Caco-2 (cell line): Measurements from ENCODE around the gene NFKB1. TPM values are rescaled to one million over a fixed set of nuclear protein-coding genes. Genes with fewer than 3 reads are reported as not detected.

Experiments used
- BruUV-seq: library from RNA; stranded (reverse); fragments of 400-500 nt; replicated peaks from 2 replicates; lab custom pipeline; 2021; lab: Mats Ljungman, UMichigan
- CTCF ChIA-PET: fragments of 300-600 bp; sonication (Branson Sonifier 250); formaldehyde crosslinking; loops from one replicate; lab custom pipeline; 2022; ENCODE audit warnings: antibody characterized with exemption; lab: Charles Lee
- POLR2A ChIA-PET: fragments of 300-600 bp; sonication (Branson Sonifier 250); formaldehyde crosslinking; loops from one replicate; lab custom pipeline; 2022; ENCODE audit warnings: antibody characterized with exemption; lab: Charles Lee
- DNase-seq, 2 experiments: peaks; one replicate each; pipeline versions ENCODE4 v3.0.0 to v3.0.0-alpha.2; 2020 to 2022
- H3K27me3 ChIP-seq: replicated peaks from 2 replicates; pipeline ENCODE4 v1.6.0; 2011; ENCODE audit warnings: low read length; ENCODE audit not compliant: control insufficient read depth, insufficient read depth
- H3K36me3 ChIP-seq: 2 replicates; pipeline ENCODE4 v1.5.1; 2011; ENCODE audit warnings: low read length; ENCODE audit not compliant: control insufficient read depth, insufficient read depth
- H3K4me1 ChIP-seq: fragments of 250-450 bp; sonication (Bioruptor Pico); 2 replicates; pipeline ENCODE4 v1.5.1; 2020; ENCODE audit warnings: mild to moderate bottlenecking
- H3K4me3 ChIP-seq: 2 replicates; pipeline ENCODE4 v1.5.1; 2011; ENCODE audit warnings: low read depth, mild to moderate bottlenecking, control low read depth, low read length
- H3K9me3 ChIP-seq: fragments of 250-450 bp; sonication (Bioruptor Pico); 2 replicates; pipeline ENCODE4 v1.5.1; 2020; ENCODE audit warnings: mild to moderate bottlenecking, moderate library complexity
- H3K27ac Mint-ChIP-seq: one replicate; pipeline ENCODE4 v1.8.0; 2022; ENCODE audit warnings: mixed read lengths; ENCODE audit not compliant: unreplicated experiment
- H3K27me3 Mint-ChIP-seq: one replicate; pipeline ENCODE4 v1.8.0; 2022; ENCODE audit warnings: mixed read lengths; ENCODE audit not compliant: insufficient read depth, unreplicated experiment
- H3K36me3 Mint-ChIP-seq: one replicate; pipeline ENCODE4 v1.8.0; 2022; ENCODE audit warnings: mild to moderate bottlenecking, mixed read lengths; ENCODE audit not compliant: insufficient read depth, unreplicated experiment
- H3K4me1 Mint-ChIP-seq: one replicate; pipeline ENCODE4 v1.8.0; 2022; ENCODE audit warnings: low read depth, mixed read lengths; ENCODE audit not compliant: unreplicated experiment
- H3K4me3 Mint-ChIP-seq: one replicate; pipeline ENCODE4 v1.8.0; 2022; ENCODE audit warnings: mild to moderate bottlenecking, moderate library complexity, mixed read lengths; ENCODE audit not compliant: unreplicated experiment
- H3K9me3 Mint-ChIP-seq: one replicate; pipeline ENCODE4 v1.8.0; 2022; ENCODE audit warnings: mixed read lengths; ENCODE audit not compliant: unreplicated experiment
- intact Hi-C: fragments of 100-400 bp; cut with micrococcal nuclease; formaldehyde crosslinking; loops from one replicate; pipeline ENCODE4 v1.10.0; 2022; ENCODE audit not compliant: unreplicated experiment
- total RNA-seq: library from RNA; stranded (reverse); gene quantifications from 2 replicates; pipeline ENCODE4 v1.2.3, GENCODE V29; 2022
- TF ChIP-seq, protein P1 (sequence below), 2 experiments: fragments of 200-600 bp in 1 of 2; IDR thresholded peaks; 1 replicate in 1 of 2; 2 replicates in 1 of 2; pipeline versions ENCODE4 v1.5.1 to v1.8.0; 2011 to 2022; ENCODE audit warnings: antibody characterized with exemption in 1 of 2, control low read depth in 1 of 2, inconsistent platforms in 1 of 2, low read depth in 1 of 2, low read length in 1 of 2, mild to moderate bottlenecking in 1 of 2, moderate library complexity in 1 of 2; ENCODE audit not compliant: insufficient read depth in 1 of 2, severe bottlenecking in 1 of 2, unreplicated experiment in 1 of 2

The NFKB1 gene
- total RNA-seq, 1 experiment from 2014 or later, result 33.0 TPM

DNA sequence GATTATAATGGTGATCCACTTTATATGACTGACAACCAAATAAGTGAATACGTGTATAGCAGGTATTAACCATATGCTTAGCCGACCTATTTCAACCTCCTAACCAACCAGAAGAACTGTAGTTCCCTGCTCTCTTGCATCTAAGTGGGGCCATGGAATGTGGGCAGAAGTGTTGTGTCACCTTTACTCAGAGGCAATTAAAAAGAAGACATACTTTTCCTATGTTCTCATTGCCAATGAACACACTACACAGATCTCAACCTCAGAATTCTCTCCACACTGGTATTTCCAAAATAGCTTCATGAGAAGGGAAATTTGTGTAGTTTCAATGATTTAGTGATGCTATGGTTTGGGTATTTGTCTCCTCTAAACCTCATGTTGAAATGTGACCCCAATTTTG lies 3.2 kb upstream of the NFKB1 start:
- Histone ChIP-seq H3K9me3 (no peaks in the 10 kb centered on the region), H3K27me3 (no peaks in the 10 kb centered on the region), H3K4me1 (no peaks in the 10 kb centered on the region), H3K4me3 (no peak overlapping the region), H3K36me3 (no peaks in the 10 kb centered on the region)
- TF ChIP-seq, protein P1, sequence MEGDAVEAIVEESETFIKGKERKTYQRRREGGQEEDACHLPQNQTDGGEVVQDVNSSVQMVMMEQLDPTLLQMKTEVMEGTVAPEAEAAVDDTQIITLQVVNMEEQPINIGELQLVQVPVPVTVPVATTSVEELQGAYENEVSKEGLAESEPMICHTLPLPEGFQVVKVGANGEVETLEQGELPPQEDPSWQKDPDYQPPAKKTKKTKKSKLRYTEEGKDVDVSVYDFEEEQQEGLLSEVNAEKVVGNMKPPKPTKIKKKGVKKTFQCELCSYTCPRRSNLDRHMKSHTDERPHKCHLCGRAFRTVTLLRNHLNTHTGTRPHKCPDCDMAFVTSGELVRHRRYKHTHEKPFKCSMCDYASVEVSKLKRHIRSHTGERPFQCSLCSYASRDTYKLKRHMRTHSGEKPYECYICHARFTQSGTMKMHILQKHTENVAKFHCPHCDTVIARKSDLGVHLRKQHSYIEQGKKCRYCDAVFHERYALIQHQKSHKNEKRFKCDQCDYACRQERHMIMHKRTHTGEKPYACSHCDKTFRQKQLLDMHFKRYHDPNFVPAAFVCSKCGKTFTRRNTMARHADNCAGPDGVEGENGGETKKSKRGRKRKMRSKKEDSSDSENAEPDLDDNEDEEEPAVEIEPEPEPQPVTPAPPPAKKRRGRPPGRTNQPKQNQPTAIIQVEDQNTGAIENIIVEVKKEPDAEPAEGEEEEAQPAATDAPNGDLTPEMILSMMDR (IDR thresholded peaks at IDR 0.05; ENCODE audit: insufficient read depth in 1 of 2, low read depth in 1 of 2, low read length in 1 of 2, severe bottlenecking in 1 of 2, unreplicated experiment in 1 of 2), result no peak
- DNase-seq, result no peak
- H3K27me3 Mint-ChIP-seq, result no peaks in the 10 kb centered on the region
- POLR2A ChIA-PET, result no interaction called here
- no peak overlapping the region for H3K4me3 Mint-ChIP-seq
- no peaks in the 10 kb centered on the region for H3K9me3 Mint-ChIP-seq
- BruUV-seq, result no TSS peak
- peaks cover 16% of the 10 kb centered on the region for H3K4me1 Mint-ChIP-seq
- H3K36me3 Mint-ChIP-seq, result peaks cover 10% of the 10 kb centered on the region
- CTCF ChIA-PET, result no interaction called here
- no peak overlapping the region for H3K27ac Mint-ChIP-seq
- intact Hi-C loops, result no loop called here

DNA sequence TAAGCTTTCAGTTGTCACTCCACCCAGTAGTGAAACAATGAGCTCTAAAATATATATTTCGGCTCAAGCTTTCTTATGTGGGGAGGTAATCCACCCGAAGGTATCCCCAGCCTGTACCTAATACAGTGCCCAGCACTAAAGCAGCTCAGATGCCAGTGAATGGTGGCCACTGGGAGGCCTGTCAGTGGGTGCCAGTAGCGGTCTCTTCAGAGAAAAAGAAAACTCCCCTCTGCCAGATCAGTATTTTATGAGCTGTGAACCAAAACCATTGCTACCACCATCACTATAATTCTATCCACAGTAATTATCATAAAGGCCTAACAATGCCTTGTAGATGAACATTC lies 835 bp upstream of the NFKB1 start:
- TF ChIP-seq, protein P1 (IDR thresholded peaks at IDR 0.05; ENCODE audit: insufficient read depth in 1 of 2, low read depth in 1 of 2, low read length in 1 of 2, severe bottlenecking in 1 of 2, unreplicated experiment in 1 of 2), result no peak
- Histone ChIP-seq H3K4me1 (peaks cover 18% of the 10 kb centered on the region; the same call in 1 of the 2 replicates), H3K9me3 (no peaks in the 10 kb centered on the region), H3K27me3 (no peaks in the 10 kb centered on the region), H3K36me3 (no peaks in the 10 kb centered on the region), H3K4me3 (peak overlapping the region; percentile 72)
- H3K4me1 Mint-ChIP-seq, result peaks cover 31% of the 10 kb centered on the region
- H3K4me3 Mint-ChIP-seq, result peak overlapping the region; percentile 95
- peak in 1 of 2 experiments; percentile 8 for DNase-seq
- H3K27me3 Mint-ChIP-seq, result no peaks in the 10 kb centered on the region
- CTCF ChIA-PET, result interaction anchor here (0.6 to 1.0 kb wide), 3 partner anchors 91 to 243 kb away, joined by 3 read pairs; no protein-coding TSS in a partner anchor
- intact Hi-C loops, result loop anchor here (1.0 to 10.0 kb wide), 4 partner anchors 50 to 156 kb away; partner anchors contain the start of gene SLC39A8
- peaks cover 10% of the 10 kb centered on the region for H3K36me3 Mint-ChIP-seq
- no TSS peak for BruUV-seq
- peak overlapping the region; percentile 96 for H3K27ac Mint-ChIP-seq
- POLR2A ChIA-PET, result no interaction called here
- H3K9me3 Mint-ChIP-seq, result no peaks in the 10 kb centered on the region

DNA sequence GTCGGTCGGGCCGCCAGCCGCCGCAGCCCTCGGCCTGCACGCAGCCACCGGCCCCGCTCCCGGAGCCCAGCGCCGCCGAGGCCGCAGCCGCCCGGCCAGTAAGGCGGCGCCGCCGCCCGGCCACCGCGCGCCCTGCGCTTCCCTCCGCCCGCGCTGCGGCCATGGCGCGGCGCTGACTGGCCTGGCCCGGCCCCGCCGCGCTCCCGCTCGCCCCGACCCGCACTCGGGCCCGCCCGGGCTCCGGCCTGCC lies 213 bp downstream of the NFKB1 start:
- Histone ChIP-seq H3K36me3 (no peaks in the 10 kb centered on the region), H3K9me3 (no peaks in the 10 kb centered on the region), H3K27me3 (no peaks in the 10 kb centered on the region), H3K4me1 (peaks cover 18% of the 10 kb centered on the region; the same call in 1 of the 2 replicates), H3K4me3 (peak overlapping the region; percentile 72)
- no peak for DNase-seq
- CTCF ChIA-PET, result no interaction called here
- no TSS peak for BruUV-seq
- POLR2A ChIA-PET, result no interaction called here
- intact Hi-C loops, result loop anchor here (2.0 to 10.0 kb wide), 3 partner anchors 59 to 157 kb away; partner anchors contain the start of gene SLC39A8
- peaks cover 31% of the 10 kb centered on the region for H3K4me1 Mint-ChIP-seq
- TF ChIP-seq, protein P1 (IDR thresholded peaks at IDR 0.05; ENCODE audit: insufficient read depth in 1 of 2, low read depth in 1 of 2, low read length in 1 of 2, severe bottlenecking in 1 of 2, unreplicated experiment in 1 of 2), result no peak
- peak overlapping the region; percentile 95 for H3K4me3 Mint-ChIP-seq
- no peaks in the 10 kb centered on the region for H3K27me3 Mint-ChIP-seq
- no peaks in the 10 kb centered on the region for H3K9me3 Mint-ChIP-seq
- peaks cover 10% of the 10 kb centered on the region for H3K36me3 Mint-ChIP-seq
- H3K27ac Mint-ChIP-seq, result peak overlapping the region; percentile 96
